SH-SY5Y (cell line): ENCODE data around the gene CXorf66.

ENCODE experiments used
- GATA2 ChIP-seq: IDR thresholded peaks from 2 replicates; pipeline ENCODE4 v1.6.1; 2011; ENCODE audit warnings: mild to moderate bottlenecking, low read depth, low read length
- GATA3 ChIP-seq: IDR thresholded peaks from 2 replicates; pipeline ENCODE4 v1.6.1; 2011; ENCODE audit warnings: low read depth, mild to moderate bottlenecking, low read length, moderate library complexity

The CXorf66 gene, protein sequence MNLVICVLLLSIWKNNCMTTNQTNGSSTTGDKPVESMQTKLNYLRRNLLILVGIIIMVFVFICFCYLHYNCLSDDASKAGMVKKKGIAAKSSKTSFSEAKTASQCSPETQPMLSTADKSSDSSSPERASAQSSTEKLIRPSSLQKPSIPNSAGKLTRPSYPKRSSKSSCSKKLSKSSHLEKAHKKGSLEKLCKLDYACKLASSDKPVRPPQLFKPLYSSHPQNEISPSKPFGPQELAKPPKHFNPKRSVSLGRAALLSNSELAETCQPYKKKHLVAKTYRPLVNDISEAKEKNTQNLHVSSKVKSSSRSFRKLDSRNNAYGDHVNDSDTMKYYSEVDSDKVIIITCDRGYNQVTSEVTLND

GRCh38 chrX:139965421-139965820 is at the start of gene CXorf66:
CXorf66 (minus strand) TSS chrX:139965521; CDS start chrX:139965496, 25 bp downstream.
- TF ChIP-seq GATA3 (no peak), GATA2 (no peak)

GRCh38 chrX:139982856-139983255 is 17.5 kb upstream of the CXorf66 start:
- TF ChIP-seq GATA2 (no peak), GATA3 (no peak)

- TF ChIP-seq GATA3, result no peak
These were observed 9.2 kb upstream of the CXorf66 start for GRCh38 chrX:139974471-139974870.

- TF ChIP-seq GATA2, result no peak
- no peak for TF ChIP-seq GATA3
These were observed 7.6 kb upstream of the CXorf66 start for GRCh38 chrX:139972629-139973624.

GRCh38 chrX:139972113-139972512 is 6.8 kb upstream of the CXorf66 start:
- TF ChIP-seq GATA2 (no peak), GATA3 (no peak)

DNA sequence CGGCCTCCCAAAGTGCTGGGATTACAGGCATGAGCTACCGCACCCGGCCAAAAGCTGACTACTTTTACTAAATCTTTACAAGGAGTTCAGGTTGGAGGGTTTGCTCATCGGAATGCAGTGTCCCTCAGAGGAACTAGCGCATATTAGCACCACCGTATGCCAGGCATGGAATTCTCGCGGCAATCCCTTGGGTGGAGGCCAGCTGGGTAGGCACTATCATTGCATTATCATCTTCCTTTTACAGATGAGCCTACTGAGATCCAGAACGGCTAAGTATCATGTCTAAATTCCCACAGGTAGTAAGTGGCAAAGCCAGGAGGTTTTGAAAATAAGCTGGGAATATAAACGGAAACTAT is 6.1 kb upstream of the CXorf66 start:
- TF ChIP-seq GATA2 (no peak), GATA3 (no peak)

DNA sequence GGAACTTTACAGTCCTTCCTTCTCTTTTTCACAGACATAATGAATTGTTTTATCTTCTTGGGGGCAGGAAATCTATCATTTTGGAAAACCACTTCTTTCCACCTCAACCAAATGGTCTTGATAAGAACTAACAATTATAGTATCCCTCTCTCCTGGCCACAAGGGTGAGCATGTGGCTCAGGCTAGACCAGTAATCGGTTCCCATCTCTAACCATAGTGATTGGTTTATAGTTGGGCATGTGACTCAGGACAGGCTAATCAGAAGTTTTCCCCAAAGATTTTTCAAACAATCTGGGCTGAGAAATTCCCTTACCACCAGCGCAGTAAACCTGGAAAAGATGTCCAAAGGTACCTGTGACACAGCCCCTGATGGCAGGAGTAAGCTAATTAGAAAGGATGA is 4.0 kb upstream of the CXorf66 start:
- TF ChIP-seq GATA2, result no peak
- TF ChIP-seq GATA3, result no peak

GRCh38 chrX:139967750-139968149 is 2.4 kb upstream of the CXorf66 start:
- no peak for TF ChIP-seq GATA3
- no peak for TF ChIP-seq GATA2

- TF ChIP-seq GATA3 (no peak), GATA2 (no peak)
These were observed 2.0 kb upstream of the CXorf66 start for GRCh38 chrX:139967300-139967699.

GRCh38 chrX:139949703-139950102 is 15.6 kb downstream of the CXorf66 start:
- no peak for TF ChIP-seq GATA3
- no peak for TF ChIP-seq GATA2

GRCh38 chrX:139945075-139945474 is 20.2 kb downstream of the CXorf66 start:
- TF ChIP-seq GATA2 (no peak), GATA3 (no peak)

DNA sequence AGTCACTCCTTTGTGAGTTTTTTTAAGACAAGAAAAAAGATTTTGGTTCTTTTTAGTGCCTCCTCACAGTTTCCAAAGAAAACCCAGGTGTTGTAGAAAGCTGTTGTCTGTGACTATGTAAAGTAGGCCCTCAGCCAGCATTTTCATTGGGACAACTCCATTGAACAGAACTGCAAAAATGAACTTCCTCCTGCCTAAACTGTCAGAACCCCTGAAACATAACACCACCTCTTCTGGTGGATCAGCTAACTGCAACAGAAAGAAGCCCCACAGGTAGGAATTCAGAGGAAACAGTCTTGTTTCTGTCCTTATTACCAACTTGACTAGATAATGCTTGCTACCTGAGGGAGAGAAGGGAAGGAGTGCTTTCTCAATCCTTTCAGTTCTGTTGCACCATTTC is 29.1 kb downstream of the CXorf66 start:
- TF ChIP-seq GATA3 (no peak), GATA2 (no peak)

GRCh38 chrX:139933904-139934303 is 31.4 kb downstream of the CXorf66 start:
- TF ChIP-seq GATA2 (no peak), GATA3 (no peak)

- TF ChIP-seq GATA2, result no peak
- no peak for TF ChIP-seq GATA3
These were observed 32.2 kb downstream of the CXorf66 start, which contains the start of gene ATP11C for GRCh38 chrX:139932901-139933796. ATP11C (minus strand) TSS chrX:139933053; CDS start chrX:139932042, 1,011 bp downstream.
